Left lung (tissue), 10 donors: ENCODE data around the gene NTHL1. TPM values are rescaled to one million over a fixed set of nuclear protein-coding genes. Genes with fewer than 3 reads are reported as not detected.

ENCODE experiments used
- ATAC-seq: fragments of 200-7000 bp; cut with Tn5 transposase; one replicate; pipeline ENCODE4 v1.9.1; 2020; ENCODE audit warnings: moderate library complexity
- DNase-seq, 4 donors: peaks; one replicate each; pipeline ENCODE4 v3.0.0-alpha.2; 2013 to 2020
- H3K27ac ChIP-seq, 2 donors: fragments of 200-600 bp; sonication (generic) in 1 of 2; one replicate each; pipeline versions ENCODE4 v1.5.0 to v1.8.0; 2020 to 2021
- H3K27me3 ChIP-seq, 2 donors: fragments of 200-600 bp; sonication (generic) in 1 of 2; one replicate each; pipeline versions ENCODE4 v1.5.0 to v1.8.0; 2020 to 2021
- H3K36me3 ChIP-seq, 2 donors: fragments of 200-600 bp; sonication (generic) in 1 of 2; one replicate each; pipeline versions ENCODE4 v1.5.0 to v1.8.0; 2020 to 2021
- H3K4me1 ChIP-seq, 2 donors: fragments of 200-600 bp; one replicate each; pipeline ENCODE4 v1.8.0; 2021
- H3K4me3 ChIP-seq, 2 donors: fragments of 200-600 bp; sonication (generic) in 1 of 2; one replicate each; pipeline versions ENCODE4 v1.5.0 to v1.8.0; 2020 to 2021; ENCODE audit warnings: mild to moderate bottlenecking in 1 of 2
- H3K9me3 ChIP-seq, 2 donors: fragments of 200-600 bp; sonication (generic) in 1 of 2; one replicate each; pipeline versions ENCODE4 v1.5.0 to v1.8.0; 2020 to 2021
- CTCF ChIP-seq, 2 donors: fragments of 200-600 bp; sonication (generic) in 1 of 2; IDR thresholded peaks; one replicate each; pipeline versions ENCODE4 v1.5.0 to v1.8.0; 2021; ENCODE audit warnings: antibody characterized with exemption in 2 of 2
- intact Hi-C, 2 donors: fragments of 100-400 bp; cut with DNase I; formaldehyde crosslinking; loops; one replicate each; pipeline versions ENCODE4 v1.11.2 to v1.14.2; 2022
- polyA plus RNA-seq, 6 donors: library from polyadenylated mRNA; unstranded; fragments of 120-200 nt; gene quantifications; one replicate each; pipeline ENCODE4 v1.2.1, GENCODE V29; 2013; ENCODE audit not compliant: insufficient read length in 6 of 6
- total RNA-seq, 2 donors: library from RNA; stranded (reverse); fragmentation: NEBNext Ultra II Directional; extraction: Animal tissue kit (Norgen Biotek cat#: 25700); gene quantifications; one replicate each; pipeline ENCODE4 v1.2.1, GENCODE V29; 2021
- donor health status: DM: no; HTN: yes; CAD: no.
- donor health status: DM: no; HTN: no; CAD: no.

The NTHL1 gene
- total and polyA plus RNA-seq, 8 donors: 19.4 to 30.0 (median 25.8) TPM

- no peaks in the 10 kb centered on the region for H3K9me3 ChIP-seq
- peaks cover 14 to 29% of the 10 kb centered on the region in 2 donors for H3K4me1 ChIP-seq
- ATAC-seq (no peak), DNase-seq (peak in 1 of 4 donors; percentile 69)
- H3K27ac ChIP-seq: no peak overlapping the region
- H3K27me3 ChIP-seq: no peaks in the 10 kb centered on the region
- H3K36me3 ChIP-seq: peaks cover 0 to 67% of the 10 kb centered on the region in 2 donors
- TF ChIP-seq CTCF (IDR thresholded peaks at IDR 0.05): no peak
- H3K4me3 ChIP-seq: no peak overlapping the region
- intact Hi-C loops: no loop called here
These were observed 46.6 kb downstream of the NTHL1 start for GRCh38 chr16:2001035-2001434.

- ATAC-seq (no peak), DNase-seq (no peak)
- no peak for TF ChIP-seq CTCF (IDR thresholded peaks at IDR 0.05)
- Histone ChIP-seq H3K4me1 (peaks cover 8 to 18% of the 10 kb centered on the region in 2 donors), H3K9me3 (no peaks in the 10 kb centered on the region), H3K36me3 (peaks cover 0 to 67% of the 10 kb centered on the region in 2 donors), H3K27me3 (no peaks in the 10 kb centered on the region), H3K4me3 (no peak overlapping the region), H3K27ac (no peak overlapping the region)
- intact Hi-C loops: no loop called here
These were observed 47.6 kb downstream of the NTHL1 start for GRCh38 chr16:1999866-2000514.

- Histone ChIP-seq H3K9me3 (no peaks in the 10 kb centered on the region), H3K27me3 (no peaks in the 10 kb centered on the region), H3K4me1 (peaks cover 4 to 10% of the 10 kb centered on the region in 2 donors), H3K27ac (no peak overlapping the region), H3K4me3 (no peak overlapping the region), H3K36me3 (peaks cover 0 to 67% of the 10 kb centered on the region in 2 donors)
- peak in 1 of 4 donors; percentile 71 for DNase-seq
- ATAC-seq: no peak
- TF ChIP-seq CTCF (IDR thresholded peaks at IDR 0.05): no peak
- intact Hi-C loops: no loop called here
These were observed 48.5 kb downstream of the NTHL1 start for GRCh38 chr16:1998852-1999801.

GRCh38 chr16:1998360-1998835, 49.2 kb downstream of the NTHL1 start:
- ATAC-seq (no peak), DNase-seq (no peak)
- no peak for TF ChIP-seq CTCF (IDR thresholded peaks at IDR 0.05)
- H3K9me3 ChIP-seq: no peaks in the 10 kb centered on the region
- intact Hi-C loops: no loop called here
- H3K4me1 ChIP-seq: peaks cover 0 to 2% of the 10 kb centered on the region in 2 donors
- no peak overlapping the region for H3K27ac ChIP-seq
- no peak overlapping the region for H3K4me3 ChIP-seq
- no peaks in the 10 kb centered on the region for H3K27me3 ChIP-seq
- H3K36me3 ChIP-seq: peaks cover 0 to 65% of the 10 kb centered on the region in 2 donors
